GM10266 (cell line): ENCODE data around the gene TMEM60.

Source experiments
- DNase-seq: peaks from one replicate; pipeline ENCODE4 v3.0.0; 2012; ENCODE audit errors: extremely low spot score
- TF ChIP-seq, protein P1 (sequence below): IDR thresholded peaks from 2 replicates; pipeline ENCODE4 v1.5.1; 2012; ENCODE audit warnings: mild to moderate bottlenecking, low read depth; ENCODE audit not compliant: control insufficient read depth, insufficient read depth; ENCODE audit errors: missing control alignments

The TMEM60 gene

DNA sequence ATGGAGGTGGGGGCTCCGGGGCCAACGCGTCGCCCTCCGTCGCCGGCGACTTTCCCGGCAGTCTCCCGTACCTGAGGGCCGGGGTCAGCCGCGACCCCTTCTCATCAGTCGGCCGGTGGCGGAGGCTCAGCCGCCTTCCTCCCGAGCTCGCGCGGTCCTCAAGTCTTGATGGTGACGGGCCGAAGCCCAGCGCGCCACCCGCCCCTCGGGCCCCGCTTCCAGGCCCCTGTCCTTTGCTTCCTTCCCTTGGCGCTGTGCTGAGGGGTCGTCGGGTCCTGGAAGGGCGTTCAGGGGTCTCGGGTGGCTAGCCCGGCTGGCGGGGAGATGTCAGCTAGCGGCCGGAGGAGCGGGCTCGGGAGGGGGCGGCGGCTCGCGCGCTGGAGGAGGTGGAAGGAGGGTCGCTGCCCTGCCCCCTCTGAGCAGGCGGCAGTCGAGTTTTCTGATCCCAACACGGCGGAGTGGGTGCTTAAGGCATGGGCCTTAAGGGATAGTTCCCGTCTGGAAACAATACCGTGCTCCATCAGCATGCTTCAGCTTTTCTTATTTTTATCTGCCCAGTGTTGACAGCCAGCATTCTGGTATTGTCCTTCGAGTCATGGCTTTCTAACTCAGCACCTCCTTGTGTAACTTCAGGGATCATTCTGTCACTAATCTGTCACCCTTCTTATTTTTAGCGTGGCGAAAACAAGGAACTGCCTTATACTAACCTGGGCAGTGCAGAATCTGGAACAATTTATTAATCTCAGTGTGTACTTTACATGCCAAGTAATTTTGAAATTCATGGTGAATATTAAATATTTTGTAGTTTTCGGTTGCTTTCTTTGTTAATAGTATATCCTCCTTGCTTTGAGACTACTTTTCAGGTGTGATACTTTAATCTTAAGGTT lies 1.1 kb upstream of the TMEM60 start:
- peak; percentile 12 for DNase-seq
- TF ChIP-seq, protein P1, sequence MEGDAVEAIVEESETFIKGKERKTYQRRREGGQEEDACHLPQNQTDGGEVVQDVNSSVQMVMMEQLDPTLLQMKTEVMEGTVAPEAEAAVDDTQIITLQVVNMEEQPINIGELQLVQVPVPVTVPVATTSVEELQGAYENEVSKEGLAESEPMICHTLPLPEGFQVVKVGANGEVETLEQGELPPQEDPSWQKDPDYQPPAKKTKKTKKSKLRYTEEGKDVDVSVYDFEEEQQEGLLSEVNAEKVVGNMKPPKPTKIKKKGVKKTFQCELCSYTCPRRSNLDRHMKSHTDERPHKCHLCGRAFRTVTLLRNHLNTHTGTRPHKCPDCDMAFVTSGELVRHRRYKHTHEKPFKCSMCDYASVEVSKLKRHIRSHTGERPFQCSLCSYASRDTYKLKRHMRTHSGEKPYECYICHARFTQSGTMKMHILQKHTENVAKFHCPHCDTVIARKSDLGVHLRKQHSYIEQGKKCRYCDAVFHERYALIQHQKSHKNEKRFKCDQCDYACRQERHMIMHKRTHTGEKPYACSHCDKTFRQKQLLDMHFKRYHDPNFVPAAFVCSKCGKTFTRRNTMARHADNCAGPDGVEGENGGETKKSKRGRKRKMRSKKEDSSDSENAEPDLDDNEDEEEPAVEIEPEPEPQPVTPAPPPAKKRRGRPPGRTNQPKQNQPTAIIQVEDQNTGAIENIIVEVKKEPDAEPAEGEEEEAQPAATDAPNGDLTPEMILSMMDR, result no peak

DNA sequence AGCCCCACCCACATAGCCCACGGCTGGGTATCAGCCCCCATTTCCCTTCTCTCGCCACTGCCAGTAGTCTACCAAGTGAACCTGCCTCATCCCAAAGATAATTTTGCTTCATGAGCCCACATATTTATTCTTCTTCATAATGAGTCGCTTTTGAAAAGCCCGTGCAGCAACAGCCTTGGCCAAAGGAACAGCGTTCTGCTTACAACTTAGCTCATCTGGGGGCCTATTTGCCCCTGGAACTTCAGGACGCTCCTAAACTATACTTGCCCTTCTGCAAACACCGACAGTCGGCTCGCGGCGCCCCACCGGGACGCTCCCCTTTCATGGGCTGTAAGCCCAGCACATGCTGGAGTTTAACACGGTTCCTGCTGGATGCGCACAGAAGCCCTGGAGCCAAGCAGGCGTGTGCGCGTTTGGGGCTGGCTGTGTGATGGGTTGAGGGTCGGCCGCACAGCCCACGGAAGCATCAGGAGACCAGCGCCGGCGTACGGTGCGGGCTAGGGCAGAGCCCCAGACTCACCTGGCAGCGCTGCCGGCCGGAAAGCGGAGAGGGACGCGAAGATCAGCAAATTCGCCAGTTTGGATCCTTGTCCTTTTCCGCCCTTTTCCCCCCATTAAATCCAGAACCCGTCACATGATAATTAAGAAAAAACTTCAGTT lies 370 bp downstream of the TMEM60 start:
- TF ChIP-seq, protein P1, result no peak
- DNase-seq, result no peak

DNA sequence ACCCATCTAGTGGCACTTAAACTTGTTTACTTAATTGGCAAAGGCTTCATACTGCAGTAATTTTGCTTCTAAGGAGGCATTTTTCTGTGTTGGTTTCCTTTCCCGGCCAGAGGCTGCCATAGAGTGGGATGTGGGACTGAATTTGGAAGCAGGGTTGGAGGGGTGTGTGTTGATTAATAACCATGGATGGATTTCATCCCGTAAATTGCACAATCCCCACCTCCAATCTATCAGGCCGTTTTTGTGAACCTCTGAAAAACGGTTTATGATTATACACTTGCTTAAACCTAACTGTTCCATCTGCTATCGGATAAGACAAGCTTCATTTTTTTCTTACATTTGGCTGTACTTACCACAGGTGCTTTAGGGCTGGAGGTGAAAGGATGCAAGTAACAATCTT lies 1.3 kb downstream of the TMEM60 start:
- TF ChIP-seq, protein P1, result no peak
- DNase-seq, result no peak

DNA sequence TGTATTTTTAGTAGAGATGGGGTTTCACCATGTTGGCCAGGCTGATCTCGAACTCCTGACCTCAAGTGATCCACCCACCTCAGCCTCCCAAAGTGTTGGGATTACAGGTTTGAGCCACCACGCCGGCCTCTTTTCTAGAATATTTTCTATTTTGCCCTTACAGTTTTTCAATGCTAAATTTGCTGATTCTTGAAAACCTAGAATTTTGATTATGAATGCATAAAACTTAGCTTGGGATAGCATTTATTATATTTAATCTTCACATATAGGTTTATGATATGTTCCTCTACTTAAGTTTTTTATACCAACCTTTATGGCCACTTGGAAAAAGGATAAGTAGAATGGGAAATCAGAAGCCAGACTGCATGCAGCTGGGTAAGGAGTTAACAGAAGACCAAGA lies 2.1 kb downstream of the TMEM60 start:
- DNase-seq, result no peak
- TF ChIP-seq, protein P1, result no peak

DNA sequence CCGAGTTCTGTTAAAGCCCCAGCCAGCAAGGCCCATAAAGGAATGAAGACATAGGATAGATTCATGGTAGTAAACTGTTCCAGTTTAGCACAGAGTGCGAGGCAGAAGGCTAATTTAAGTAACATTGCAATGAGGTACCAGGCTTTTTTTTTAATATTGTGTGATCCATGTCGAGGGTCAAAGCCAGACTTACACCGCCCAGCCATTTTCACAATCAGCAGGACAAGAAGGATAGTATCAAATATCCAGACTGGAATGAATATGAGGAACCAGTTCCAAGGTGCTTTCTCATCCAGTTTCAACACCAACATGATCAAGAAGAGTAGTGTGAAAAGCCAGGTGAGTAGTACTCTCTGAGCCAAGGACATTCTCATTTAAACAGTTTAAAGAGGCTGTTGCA lies 4.2 kb downstream of the TMEM60 start:
- no peak for DNase-seq
- TF ChIP-seq, protein P1, result no peak

DNA sequence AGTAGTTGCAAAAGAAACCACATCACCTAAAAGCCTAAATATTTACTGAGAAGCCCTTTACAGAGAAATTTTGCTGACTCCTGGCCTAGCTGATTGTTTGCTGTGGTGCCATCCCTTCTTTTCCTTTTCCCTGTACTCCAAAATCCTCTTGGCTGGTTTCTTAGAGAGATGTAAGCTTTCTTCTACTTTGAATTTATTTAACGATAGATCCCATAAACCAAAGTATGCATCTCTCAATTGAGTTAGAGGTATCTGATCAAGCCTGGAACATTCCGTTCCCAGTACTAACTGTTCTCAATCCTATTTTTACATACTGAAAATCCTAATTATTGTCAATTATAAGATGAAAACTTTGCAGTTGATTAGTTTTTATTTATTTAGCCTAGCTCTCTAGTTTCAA lies 6.3 kb downstream of the TMEM60 start:
- DNase-seq, result no peak
- TF ChIP-seq, protein P1, result no peak

DNA sequence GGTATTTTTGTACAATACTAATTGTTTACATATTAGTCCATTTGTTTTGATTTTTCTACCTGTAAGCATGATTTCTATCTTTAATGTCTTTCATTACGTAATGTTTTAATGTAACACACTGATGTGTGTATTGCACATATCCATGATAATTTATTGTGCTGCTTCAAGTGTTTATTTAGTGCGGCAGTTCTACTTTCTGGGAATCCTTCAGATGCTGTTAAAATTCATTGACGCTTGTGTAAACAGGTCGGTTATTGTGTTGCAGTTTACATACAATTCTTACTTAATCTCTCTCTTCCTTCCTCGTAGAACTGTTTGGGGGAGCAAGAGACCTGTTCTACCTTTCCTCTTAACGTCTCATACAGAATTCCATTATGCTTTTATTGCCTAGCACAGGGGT lies 6.9 kb downstream of the TMEM60 start:
- DNase-seq, result no peak
- TF ChIP-seq, protein P1, result no peak
